Measurements from ENCODE around the gene FAM241B. TPM values are rescaled to one million over a fixed set of nuclear protein-coding genes. Genes with fewer than 3 reads are reported as not detected.

FAM241B gene
- total RNA-seq, 1 experiment from 2014 or later: 18.0 TPM

- ChIA-PET POLR2A (no interaction called here), CTCF (no interaction called here), RAD21 (ENCODE audit: low non-redundant PET in 1 of 2, low total read pairs in 2 of 2, uncharacterized antibody in 2 of 2, unreplicated experiment in 2 of 2) (no interaction called here)
- Histone ChIP-seq H3K36me3 (ENCODE audit: control insufficient read depth in 1 of 2, insufficient read depth in 2 of 2, low read length in 2 of 2) (no peaks in the 10 kb centered on the region), H3K9ac (ENCODE audit: low read length) (no peak overlapping the region), H3K79me2 (ENCODE audit: insufficient read depth, low read length) (no peaks in the 10 kb centered on the region), H3K27me3 (ENCODE audit: insufficient read depth, low read length) (peaks cover 4% of the 10 kb centered on the region; the same call in 1 of the 2 replicates), H3K4me2 (ENCODE audit: low read length) (no peak overlapping the region), H3K9me2 (ENCODE audit: insufficient read depth) (no peaks in the 10 kb centered on the region), H4K20me1 (ENCODE audit: insufficient read depth) (no peaks in the 10 kb centered on the region), H3K27ac (ENCODE audit: low read depth, low read length) (no peak overlapping the region), H3K4me1 (ENCODE audit: control insufficient read depth in 1 of 2, insufficient read depth in 2 of 2, low read length in 2 of 2) (no peaks in the 10 kb centered on the region), H2AFZ (ENCODE audit: low read depth, low read length, poor library complexity, severe bottlenecking) (no peak overlapping the region), H3K4me3 (replicated peaks in 1 of 2; ENCODE audit: low read depth in 1 of 2, low read length in 2 of 2) (no peak overlapping the region), H3K9me3 (ENCODE audit: control insufficient read depth in 1 of 2, insufficient read depth in 1 of 2, low read depth in 1 of 2, low read length in 2 of 2) (no peaks in the 10 kb centered on the region)
- intact Hi-C loops (cut with micrococcal nuclease): no loop called here
- TF ChIP-seq EGR1 (IDR thresholded peaks at IDR 0.05; ENCODE audit: low read depth) (no peak), REST (IDR thresholded peaks at IDR 0.05; ENCODE audit: low read depth) (no peak), EZH2 (IDR thresholded peaks at IDR 0.05) (no peak)
- DNase-seq (ENCODE audit: low read depth, low spot score): no peak
- BruUV-seq (replicated peaks): no TSS peak
- no peak for ATAC-seq
Measured at GRCh38 chr10:69657866-69658265, 27.8 kb downstream of the FAM241B start.

- DNase-seq (ENCODE audit: low read depth, low spot score) (no peak), ATAC-seq (no peak)
- Histone ChIP-seq H3K36me3 (ENCODE audit: control insufficient read depth in 1 of 2, insufficient read depth in 2 of 2, low read length in 2 of 2) (no peaks in the 10 kb centered on the region), H3K4me1 (ENCODE audit: control insufficient read depth in 1 of 2, insufficient read depth in 2 of 2, low read length in 2 of 2) (no peaks in the 10 kb centered on the region), H3K9ac (ENCODE audit: low read length) (no peak overlapping the region), H3K4me2 (ENCODE audit: low read length) (no peak overlapping the region), H2AFZ (ENCODE audit: low read depth, low read length, poor library complexity, severe bottlenecking) (no peak overlapping the region), H3K79me2 (ENCODE audit: insufficient read depth, low read length) (no peaks in the 10 kb centered on the region), H3K4me3 (replicated peaks in 1 of 2; ENCODE audit: low read depth in 1 of 2, low read length in 2 of 2) (no peak overlapping the region), H3K27ac (ENCODE audit: low read depth, low read length) (no peak overlapping the region), H4K20me1 (ENCODE audit: insufficient read depth) (no peaks in the 10 kb centered on the region), H3K9me2 (ENCODE audit: insufficient read depth) (no peaks in the 10 kb centered on the region), H3K27me3 (ENCODE audit: insufficient read depth, low read length) (peaks cover 4% of the 10 kb centered on the region; the same call in 1 of the 2 replicates), H3K9me3 (ENCODE audit: control insufficient read depth in 1 of 2, insufficient read depth in 1 of 2, low read depth in 1 of 2, low read length in 2 of 2) (no peaks in the 10 kb centered on the region)
- POLR2A ChIA-PET: no interaction called here
- intact Hi-C loops (cut with micrococcal nuclease): no loop called here
- CTCF ChIA-PET: no interaction called here
- RAD21 ChIA-PET (ENCODE audit: low non-redundant PET in 1 of 2, low total read pairs in 2 of 2, uncharacterized antibody in 2 of 2, unreplicated experiment in 2 of 2): no interaction called here
- no TSS peak for BruUV-seq (replicated peaks)
- TF ChIP-seq CBX3 (IDR thresholded peaks at IDR 0.05; ENCODE audit: low read depth): no peak
- TF ChIP-seq POLR2A (IDR thresholded peaks at IDR 0.05; ENCODE audit: borderline replicate concordance, extremely low read depth, insufficient read depth, insufficient read length): no peak
- no peak for TF ChIP-seq POLR2AphosphoS5 (IDR thresholded peaks at IDR 0.05; ENCODE audit: low read depth, low read length)
- no peak for TF ChIP-seq ATF3 (IDR thresholded peaks at IDR 0.05)
- TF ChIP-seq MAX (IDR thresholded peaks at IDR 0.05): no peak
- TF ChIP-seq ZBTB33 (IDR thresholded peaks at IDR 0.05; ENCODE audit: extremely low read depth, insufficient replicate concordance, low read length): no peak
- TF ChIP-seq TCF7L2 (IDR thresholded peaks at IDR 0.05; ENCODE audit: borderline replicate concordance, extremely low read depth, insufficient read depth, insufficient read length): no peak
- TF ChIP-seq ELF1 (IDR thresholded peaks at IDR 0.05; ENCODE audit: borderline replicate concordance, low read depth): no peak
- no peak for TF ChIP-seq YY1 (IDR thresholded peaks at IDR 0.05; ENCODE audit: extremely low read depth, insufficient replicate concordance, low read depth, low read length)
- no peak for TF ChIP-seq EGR1 (IDR thresholded peaks at IDR 0.05; ENCODE audit: low read depth)
- no peak for TF ChIP-seq SRF (IDR thresholded peaks at IDR 0.05; ENCODE audit: low read depth)
- TF ChIP-seq CEBPB (IDR thresholded peaks at IDR 0.05; ENCODE audit: low read depth): no peak
- TF ChIP-seq EZH2 (IDR thresholded peaks at IDR 0.05): no peak
Measured at GRCh38 chr10:69659241-69660038, 29.4 kb downstream of the FAM241B start.

Measured in HCT116 (cell line).